GM12878 (cell line): Measurements from ENCODE around the gene RASSF4. TPM values are rescaled to one million over a fixed set of nuclear protein-coding genes. Genes with fewer than 3 reads are reported as not detected.

Source experiments
- ATAC-seq: fragments of 200-7000 bp; cut with Tn5 transposase; 3 replicates; pipeline ENCODE4 v1.9.1; 2020; ENCODE audit warnings: mild to moderate bottlenecking, moderate library complexity
- BruUV-seq: library from RNA; stranded (reverse); fragments of 400-500 nt; replicated peaks from 2 replicates; lab custom pipeline; 2021; lab: Mats Ljungman, UMichigan
- CTCF ChIA-PET: fragments of 300-600 bp; sonication (Branson Sonifier 250); formaldehyde crosslinking; extraction: SDS; loops from one replicate; lab custom pipeline; 2021; ENCODE audit warnings: inconsistent platforms; lab: Yijun Ruan, JAX
- POLR2A ChIA-PET: fragments of 350-600 bp; formaldehyde crosslinking; extraction: SDS; loops from one replicate; lab custom pipeline; 2021; ENCODE audit warnings: inconsistent platforms; lab: Charles Lee
- RAD21 ChIA-PET: fragments of 300-600 bp; sonication (Branson Sonifier 250); formaldehyde crosslinking; loops from one replicate; lab custom pipeline; 2023; ENCODE audit warnings: antibody characterized with exemption; ENCODE audit not compliant: unreplicated experiment; lab: Charles Lee
- SMC1A ChIA-PET: fragments of 300-600 bp; sonication (Branson Sonifier 250); formaldehyde crosslinking; loops from one replicate; lab custom pipeline; 2023; ENCODE audit not compliant: unreplicated experiment, uncharacterized antibody; lab: Charles Lee
- DNase-seq: peaks from one replicate; pipeline ENCODE4 v3.0.0-alpha.2; 2011; ENCODE audit warnings: low read depth, low spot score
- FAIRE-seq: peaks from 3 replicates; lab custom pipeline; 2011; peaks lifted over from hg19 to GRCh38; lab: Jason Lieb, UNC
- H2AFZ ChIP-seq: 2 replicates; pipeline ENCODE4 v1.6.0; 2011; ENCODE audit warnings: low read depth, low read length, control low read depth; ENCODE audit not compliant: control insufficient read depth
- H3K27ac ChIP-seq: 2 replicates; pipeline ENCODE4 v1.5.1; 2011; ENCODE audit warnings: control low read depth; ENCODE audit not compliant: control insufficient read depth, insufficient read depth
- H3K27me3 ChIP-seq, 2 experiments: replicated peaks in 1 of 2; 2 replicates each; pipeline versions ENCODE4 v1.6.0 to v1.6.1; 2011; ENCODE audit warnings: low read length in 1 of 2; ENCODE audit not compliant: control insufficient read depth in 2 of 2, insufficient read depth in 2 of 2
- H3K36me3 ChIP-seq, 2 experiments: 2 replicates each; pipeline ENCODE4 v1.5.1; 2011; ENCODE audit warnings: low read length in 1 of 2; ENCODE audit not compliant: control insufficient read depth in 2 of 2, insufficient read depth in 2 of 2
- H3K4me1 ChIP-seq: 2 replicates; pipeline ENCODE4 v1.6.1; 2011; ENCODE audit warnings: mild to moderate bottlenecking, low read length, moderate library complexity, mixed read lengths; ENCODE audit not compliant: control insufficient read depth, insufficient read depth
- H3K4me2 ChIP-seq: 2 replicates; pipeline ENCODE4 v1.6.0; 2011; ENCODE audit warnings: control low read depth; ENCODE audit not compliant: control insufficient read depth, insufficient read depth
- H3K4me3 ChIP-seq: fragments of 200-600 bp; sonication (generic); 2 replicates; pipeline ENCODE4 v1.5.1; 2016
- H3K79me2 ChIP-seq: 2 replicates; pipeline ENCODE4 v1.6.0; 2011; ENCODE audit warnings: low read length; ENCODE audit not compliant: control insufficient read depth, insufficient read depth
- H3K9ac ChIP-seq: 2 replicates; pipeline ENCODE4 v1.8.0; 2011; ENCODE audit warnings: low read length, control low read depth, mixed read lengths; ENCODE audit not compliant: control insufficient read depth, insufficient read depth
- H3K9me3 ChIP-seq: replicated peaks from 3 replicates; pipeline ENCODE4 v1.5.1; 2011; ENCODE audit warnings: mild to moderate bottlenecking, low read length; ENCODE audit not compliant: control insufficient read depth, insufficient read depth
- H4K20me1 ChIP-seq: 2 replicates; pipeline ENCODE4 v1.6.0; 2011; ENCODE audit not compliant: control insufficient read depth, insufficient read depth
- CHD2 ChIP-seq: IDR thresholded peaks from 2 replicates; pipeline ENCODE4 v1.6.1; 2011; ENCODE audit warnings: low read depth, low read length, improper control_type of control experiment, borderline replicate concordance
- GATAD2B ChIP-seq: fragments of 450-650 bp; conservative IDR thresholded peaks from 2 replicates; pipeline ENCODE4 v1.6.1; 2017; ENCODE audit warnings: low read depth, mild to moderate bottlenecking, moderate library complexity
- SMARCA5 ChIP-seq: fragments of 450-650 bp; IDR thresholded peaks from 2 replicates; pipeline ENCODE4 v1.6.1; 2017; ENCODE audit warnings: mild to moderate bottlenecking
- STAT1 ChIP-seq: fragments of 450-650 bp; conservative IDR thresholded peaks from 2 replicates; pipeline ENCODE4 v1.6.1; 2014; ENCODE audit warnings: antibody characterized with exemption, mild to moderate bottlenecking
- ZBED1 ChIP-seq: IDR thresholded peaks from 2 replicates; pipeline ENCODE4 v1.6.1; 2016; ENCODE audit warnings: borderline replicate concordance
- ZNF207 ChIP-seq: fragments of 450-650 bp; IDR thresholded peaks from 2 replicates; pipeline ENCODE4 v1.6.1; 2014; ENCODE audit warnings: antibody characterized with exemption, mild to moderate bottlenecking, borderline replicate concordance
- WGBS: methylation state at CpG from one replicate; pipeline ENCODE4 v1.1.6; 2016; ENCODE audit warnings: low lambda C conversion rate; ENCODE audit not compliant: insufficient replicate concordance, insufficient coverage; ENCODE audit errors: missing lambda C conversion rate; 5-methylcytosine and 5-hydroxymethylcytosine counted together
- in situ Hi-C: fragments of 300-500 bp; cut with MboI; formaldehyde crosslinking; loops from 9 replicates; pipeline ENCODE4 v1.14.3; 2018; ENCODE audit warnings: mixed read lengths
- intact Hi-C: fragments of 100-400 bp; cut with micrococcal nuclease; formaldehyde crosslinking; loops from one replicate; pipeline ENCODE4 v1.14.2; 2022; ENCODE audit not compliant: unreplicated experiment
- polyA plus RNA-seq, 11 experiments: library from polyadenylated mRNA; depleted of rRNA in 4 of 11; unstranded in 6 of 11; stranded (reverse) in 5 of 11; fragments of >200 nt; fragmentation: Nextera tagmentation in 4 of 11; fragmentation: Illumina TruSeq in 1 of 11; extraction: Ambion mirVana in 4 of 11; extraction: Trizol in 1 of 11; gene quantifications; 1 replicate in 1 of 11; 2 replicates in 10 of 11; pipeline versions ENCODE4 v1.2.1 to v1.2.3, GENCODE V29; 2011 to 2016; ENCODE audit warnings: inconsistent platforms in 2 of 11, missing spikeins in 2 of 11, low read depth in 1 of 11
- total RNA-seq, 4 experiments: library from RNA; depleted of rRNA in 3 of 4; stranded (reverse); fragments of >200 nt in 3 of 4; fragmentation: Illumina TruSeq in 1 of 4; extraction: Trizol in 1 of 4; gene quantifications; 2 replicates each; pipeline versions ENCODE4 v1.2.1 to v1.2.3, GENCODE V29; 2013 to 2021
- TF ChIP-seq, protein P1 (sequence below): IDR thresholded peaks from 2 replicates; pipeline ENCODE4 v1.6.1; 2011; ENCODE audit warnings: low read depth, low read length, improper control_type of control experiment, borderline replicate concordance

Gene RASSF4
- total and polyA plus RNA-seq, 10 of the 15 experiments (the other 5 are each of a cell fraction or from before 2014, with no cell fraction given), result 3.7 to 71.1 (median 16.8) TPM

DNA sequence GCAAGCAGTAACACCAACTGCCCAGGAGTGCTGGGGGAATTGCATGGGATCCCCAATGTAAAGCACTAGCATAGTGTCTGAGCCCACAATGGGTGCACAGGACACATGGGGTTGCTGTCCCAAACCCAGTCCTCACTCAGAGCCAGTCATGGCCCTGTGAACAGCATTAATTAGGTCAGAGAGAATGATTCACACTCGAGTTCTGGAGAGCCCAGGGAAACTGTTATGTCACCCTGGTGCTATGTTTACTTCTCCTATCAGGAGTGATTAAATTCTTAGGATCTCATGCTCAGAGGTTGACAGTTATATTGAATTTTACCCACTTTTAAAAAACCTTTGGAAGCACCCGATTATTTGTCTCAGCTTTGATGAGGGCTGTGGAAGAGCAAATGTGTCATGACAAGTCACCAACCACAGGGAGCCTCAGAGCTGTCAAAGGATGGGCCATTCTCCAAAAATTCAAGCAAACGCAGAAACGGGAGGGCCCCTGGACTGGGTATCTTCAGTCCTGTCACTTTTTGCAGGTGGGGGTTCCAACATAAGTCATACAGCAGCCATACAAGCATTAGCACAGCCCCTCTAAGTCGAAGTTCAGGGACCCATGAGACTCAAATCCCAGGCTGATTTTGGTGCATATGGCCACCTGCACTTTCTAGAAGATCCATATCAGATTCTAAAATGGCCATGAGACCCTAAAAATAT is 1.3 kb upstream of the RASSF4 start:
- TF ChIP-seq STAT1 (no peak), CHD2 (no peak), GATAD2B (no peak), SMARCA5 (no peak), ZBED1 (no peak), ZNF207 (no peak)
- TF ChIP-seq, protein P1, sequence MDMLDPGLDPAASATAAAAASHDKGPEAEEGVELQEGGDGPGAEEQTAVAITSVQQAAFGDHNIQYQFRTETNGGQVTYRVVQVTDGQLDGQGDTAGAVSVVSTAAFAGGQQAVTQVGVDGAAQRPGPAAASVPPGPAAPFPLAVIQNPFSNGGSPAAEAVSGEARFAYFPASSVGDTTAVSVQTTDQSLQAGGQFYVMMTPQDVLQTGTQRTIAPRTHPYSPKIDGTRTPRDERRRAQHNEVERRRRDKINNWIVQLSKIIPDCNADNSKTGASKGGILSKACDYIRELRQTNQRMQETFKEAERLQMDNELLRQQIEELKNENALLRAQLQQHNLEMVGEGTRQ, result no peak
- FAIRE-seq (no peak), ATAC-seq (no peak), DNase-seq (no peak)
- CTCF ChIA-PET, result interaction anchor here (1.1 to 3.9 kb wide), 5 partner anchors 8 to 25 kb away, joined by 3 to 15 read pairs (median 4); no protein-coding TSS in a partner anchor
- Histone ChIP-seq H3K4me3 (peak overlapping the region; percentile 92), H2AFZ (no peak overlapping the region), H3K36me3 (no peaks in the 10 kb centered on the region), H3K4me1 (peaks cover 33% of the 10 kb centered on the region), H3K9me3 (no peaks in the 10 kb centered on the region), H3K27me3 (no peaks in the 10 kb centered on the region), H3K27ac (peak overlapping the region; percentile 71), H4K20me1 (no peaks in the 10 kb centered on the region), H3K9ac (peak overlapping the region; percentile 74), H3K79me2 (peaks cover 43% of the 10 kb centered on the region), H3K4me2 (peak overlapping the region; percentile 91)
- in situ Hi-C loops (loop anchor here (25.0 kb wide), 1 partner anchor 1796 kb away; no protein-coding TSS in a partner anchor), intact Hi-C loops (loop anchor here (1.0 to 2.0 kb wide), 2 partner anchors 9 to 16 kb away; no protein-coding TSS in a partner anchor)
- POLR2A ChIA-PET, result interaction anchor here (0.6 to 14.0 kb wide), 4 partner anchors 9 to 38 kb away, joined by 3 to 174 read pairs (median 4); no protein-coding TSS in a partner anchor
- 62% methylated on average over 5 of the region's 5 CpGs for WGBS
- SMC1A ChIA-PET, result interaction anchor here (0.8 to 2.9 kb wide), 8 partner anchors 8 to 25 kb away, joined by 3 to 15 read pairs (median 4); no protein-coding TSS in a partner anchor
- RAD21 ChIA-PET, result interaction anchor here (1.6 to 1.8 kb wide), 3 partner anchors 8 to 25 kb away, joined by 5 to 7 read pairs (median 6); no protein-coding TSS in a partner anchor
- no TSS peak for BruUV-seq
